A549 treated with RU486 at 1 μM for 4 hours (cell line): ENCODE data around the gene MAVS. TPM values are rescaled to one million over a fixed set of nuclear protein-coding genes. Genes with fewer than 3 reads are reported as not detected.

Source experiments
- total RNA-seq: library from RNA; stranded (reverse); fragments of 200-300 nt; extraction: Qiagen RNA extraction; gene quantifications from 5 replicates; pipeline ENCODE4 v1.2.3, GENCODE V29; 2022; ENCODE audit warnings: low read depth

The MAVS gene
- total RNA-seq, result 16.5 to 23.1 TPM (median 20.1 TPM) in 5 replicates

DNA sequence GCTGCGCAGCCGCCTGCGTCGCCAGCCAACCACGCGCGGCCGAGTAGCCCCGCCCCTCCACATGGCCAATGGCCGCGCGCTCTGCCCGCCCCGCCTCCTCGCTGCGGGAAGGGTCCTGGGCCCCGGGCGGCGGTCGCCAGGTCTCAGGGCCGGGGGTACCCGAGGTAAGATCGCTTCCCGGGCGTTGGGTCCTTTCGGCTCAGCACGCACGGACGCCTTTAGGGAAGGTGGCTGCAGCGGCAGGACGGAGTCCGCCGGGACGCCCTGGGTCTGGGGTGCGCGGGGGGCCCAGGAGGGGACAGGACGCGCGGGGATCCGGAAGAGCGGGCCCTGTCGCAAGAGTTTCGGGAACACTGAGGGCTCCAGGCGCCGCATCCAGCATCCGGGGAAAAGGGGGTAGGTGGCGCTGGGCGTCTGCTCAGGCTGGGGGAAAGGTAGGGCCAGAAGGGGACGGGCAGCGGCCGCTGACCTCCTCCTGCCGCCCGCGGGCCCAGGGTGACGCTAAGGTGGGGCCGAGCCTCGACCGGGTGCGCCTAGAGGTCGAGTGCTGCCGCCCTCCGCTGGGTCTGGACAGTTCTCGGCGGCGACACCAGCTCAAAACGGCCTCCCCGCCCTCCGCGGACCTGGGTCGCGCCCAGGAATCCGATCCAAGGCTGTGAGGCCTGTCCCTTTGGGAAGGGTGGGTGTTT is at the start of gene MAVS:
Gene MAVS, plus strand, starts transcription at position 95 of the 689 bp plus-strand sequence. CDS start 7,791 bp downstream, outside the sequence.

DNA sequence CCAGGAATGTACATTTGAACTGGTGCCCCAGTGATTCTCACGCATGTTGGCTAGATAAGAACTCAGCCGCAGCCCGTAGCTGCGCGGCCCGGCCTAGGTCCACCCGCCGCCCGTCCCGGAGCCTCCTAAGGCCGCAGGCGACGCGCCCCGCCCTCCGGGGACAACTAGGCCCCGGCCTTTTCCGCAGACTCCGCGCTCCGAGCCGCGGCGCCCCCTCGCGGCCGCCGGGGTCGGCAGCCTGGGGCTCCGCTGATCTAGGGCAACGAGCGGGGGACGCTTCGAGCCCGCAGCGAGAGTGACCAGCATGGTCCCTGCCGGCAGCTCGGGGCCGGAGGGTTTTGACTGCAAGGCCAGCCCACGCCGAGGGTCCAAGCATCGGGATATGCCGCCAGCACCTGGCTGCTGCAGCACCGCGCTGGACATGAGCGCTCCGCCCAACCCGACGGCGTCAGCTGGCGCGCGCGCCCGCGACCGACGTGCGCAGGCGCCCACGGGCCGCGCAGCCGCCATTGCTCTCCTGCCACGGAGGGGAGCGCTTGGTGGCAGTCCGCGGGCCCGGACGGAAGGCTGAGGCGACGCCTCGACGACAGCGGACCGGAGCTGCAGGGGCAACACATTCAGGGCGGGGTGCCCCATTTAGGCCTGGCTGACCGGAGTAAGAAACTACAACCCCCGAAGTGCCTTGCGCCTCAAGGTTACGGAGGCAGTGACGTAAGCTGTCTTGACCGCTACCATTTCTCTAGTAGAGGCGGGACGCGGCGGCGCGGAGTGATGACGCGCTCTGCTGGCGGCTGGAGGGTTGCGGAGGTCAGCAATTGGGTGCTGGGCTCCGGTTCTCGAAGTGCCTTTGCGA is 26.4 kb upstream of the MAVS start, which contains the start of gene AP5S1:
Gene AP5S1, plus strand, starts transcription at position 500 of the 853 bp plus-strand sequence. CDS start 1,571 bp downstream, outside the sequence.

DNA sequence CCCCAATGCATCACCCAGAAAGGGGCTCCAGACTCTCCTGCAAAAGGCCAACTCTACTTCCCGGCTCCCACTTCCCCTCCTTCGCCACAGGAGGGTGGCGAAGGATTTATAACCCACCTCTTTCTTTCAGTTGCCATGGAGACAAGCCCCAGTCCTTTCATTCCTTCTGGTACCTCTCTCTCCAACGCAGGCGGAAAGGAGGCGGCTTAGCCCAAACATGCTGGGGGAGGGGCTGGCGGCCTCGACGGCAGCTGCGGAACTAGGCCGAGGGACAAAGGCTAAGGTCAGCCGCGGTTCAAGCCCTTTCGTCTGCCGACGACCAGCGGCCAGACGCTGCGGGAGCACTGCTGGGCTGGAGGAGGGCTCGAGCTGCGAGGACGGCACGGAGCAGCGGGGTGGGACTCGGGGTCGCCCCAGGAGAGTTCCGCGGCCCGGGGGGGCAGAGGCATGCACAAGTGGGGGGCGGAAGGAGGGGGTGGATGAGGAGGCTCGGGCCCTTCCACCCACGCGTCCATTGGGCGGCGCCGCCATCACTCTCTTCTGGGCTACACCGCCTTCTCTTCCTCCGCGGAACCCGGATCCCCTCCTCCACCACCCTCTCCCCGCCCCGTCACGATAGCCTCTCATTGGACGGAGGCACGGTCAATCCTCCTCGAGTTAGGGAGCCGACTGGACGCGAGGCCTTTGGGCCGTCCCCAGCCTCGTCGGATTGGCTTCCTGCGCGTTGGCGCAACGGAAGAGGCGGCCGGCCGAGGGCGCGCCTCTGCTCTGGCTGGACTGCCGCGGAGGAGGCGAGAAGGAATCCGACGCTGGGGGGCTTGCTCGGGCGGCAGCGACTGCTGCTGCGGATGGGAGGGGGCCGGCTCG is 42.2 kb downstream of the MAVS start, which contains the start of gene PANK2:
Gene PANK2, plus strand, starts transcription at position 766 of the 867 bp plus-strand sequence.

Other genes starting within 250 kb of the MAVS start
- gene GFRA4, start 183.4 kb upstream of the MAVS start, total RNA-seq, result not detected in 5 replicates
- 0.06 TPM in 1 of 5 replicates, not detected in the others for gene ADAM33, start 164.8 kb upstream of the MAVS start, total RNA-seq
- not detected in 5 replicates for gene SIGLEC1, start 134.2 kb upstream of the MAVS start, total RNA-seq
- 0.29 to 0.43 TPM (median 0.34 TPM) in 5 replicates for gene HSPA12B, start 114.1 kb upstream of the MAVS start, total RNA-seq
- 101 to 169 TPM (median 156 TPM) in 5 replicates for gene ADISSP, start 79.1 kb upstream of the MAVS start, total RNA-seq
- gene SPEF1, start 65.4 kb upstream of the MAVS start, total RNA-seq, result 1.5 to 2.1 TPM (median 2.0 TPM) in 5 replicates
- gene CENPB, start 60.1 kb upstream of the MAVS start, total RNA-seq, result 91.1 to 129 TPM (median 119 TPM) in 5 replicates
- 171 to 213 TPM (median 207 TPM) in 5 replicates for gene CDC25B, start 50.5 kb upstream of the MAVS start, total RNA-seq
- 14.9 to 20.4 TPM (median 17.8 TPM) in 5 replicates for gene AP5S1, start 26.3 kb upstream of the MAVS start, total RNA-seq
- 51.7 to 59.5 TPM (median 57.6 TPM) in 5 replicates for gene PANK2, start 42.6 kb downstream of the MAVS start, total RNA-seq
- gene RNF24, start 168.7 kb downstream of the MAVS start, total RNA-seq, result 11.4 to 14.2 TPM (median 12.9 TPM) in 5 replicates